NB4 (cell line): Measurements from ENCODE around the gene RAD18.
A peak's percentile ranks its signal among the peaks of the same experiment; 100 is the strongest.

ENCODE experiments used
- DNase-seq: peaks from one replicate; pipeline ENCODE4 v3.0.0; 2010; ENCODE audit warnings: low read depth
- H3K4me3 ChIP-seq: one replicate; pipeline ENCODE4 v1.5.1; 2011; ENCODE audit warnings: mild to moderate bottlenecking, low read depth, low read length, moderate library complexity
- CTCF ChIP-seq: IDR thresholded peaks from one replicate; pipeline ENCODE4 v1.5.1; 2012; ENCODE audit warnings: low read depth, low read length
- MAX ChIP-seq: IDR thresholded peaks from 2 replicates; pipeline ENCODE4 v1.6.1; 2011; ENCODE audit warnings: low read depth, low read length
- MYC ChIP-seq: IDR thresholded peaks from 2 replicates; pipeline ENCODE4 v1.6.1; 2011; ENCODE audit warnings: low read depth, low read length
- POLR2A ChIP-seq: IDR thresholded peaks from 2 replicates; pipeline ENCODE4 v1.6.1; 2011; ENCODE audit warnings: mild to moderate bottlenecking; ENCODE audit not compliant: insufficient read length; ENCODE audit errors: extremely low read depth

RAD18 gene

GRCh38 chr3:8987645-8988383 lies 24.5 kb upstream of the RAD18 start:
- peak; percentile 68 for DNase-seq
- no peak overlapping the region for H3K4me3 ChIP-seq
- TF ChIP-seq POLR2A: no peak
- peak; percentile 31; the same call in 1 of the 2 replicates for TF ChIP-seq MYC
- peak; percentile 3; the same call in 1 of the 2 replicates for TF ChIP-seq MAX
- TF ChIP-seq CTCF: peak; percentile 84

GRCh38 chr3:8987226-8987625 lies 24.0 kb upstream of the RAD18 start:
- TF ChIP-seq POLR2A (no peak), CTCF (no peak), MAX (no peak), MYC (no peak)
- no peak overlapping the region for H3K4me3 ChIP-seq
- DNase-seq: no peak

- no peak overlapping the region for H3K4me3 ChIP-seq
- no peak for TF ChIP-seq CTCF
- TF ChIP-seq POLR2A: no peak
- no peak for TF ChIP-seq MAX
- no peak for TF ChIP-seq MYC
- DNase-seq: no peak
Measured at GRCh38 chr3:8986741-8987140, 23.5 kb upstream of the RAD18 start.

- no peak for DNase-seq
- TF ChIP-seq CTCF (no peak), POLR2A (no peak), MAX (no peak), MYC (no peak)
- no peak overlapping the region for H3K4me3 ChIP-seq
Measured at GRCh38 chr3:8985876-8986275, 22.6 kb upstream of the RAD18 start.

- H3K4me3 ChIP-seq: no peak overlapping the region
- no peak for DNase-seq
- TF ChIP-seq POLR2A (no peak), MYC (no peak), MAX (no peak), CTCF (no peak)
Measured at GRCh38 chr3:8985411-8985831, 22.1 kb upstream of the RAD18 start.

GRCh38 chr3:8984526-8984925 lies 21.3 kb upstream of the RAD18 start:
- DNase-seq: no peak
- H3K4me3 ChIP-seq: no peak overlapping the region
- TF ChIP-seq MYC (no peak), MAX (no peak), POLR2A (no peak), CTCF (no peak)
